IgD-negative memory B cell (primary cell): ENCODE measurements around the gene TNFRSF18. TPM values are rescaled to one million over a fixed set of nuclear protein-coding genes. Genes with fewer than 3 reads are reported as not detected.

ENCODE experiments used
- H3K27ac Mint-ChIP-seq, 3 donors: one replicate each; pipeline ENCODE4 v1.8.0; 2020 to 2022; ENCODE audit warnings: mild to moderate bottlenecking in 3 of 3, mixed read lengths in 3 of 3, moderate library complexity in 1 of 3
- H3K27me3 Mint-ChIP-seq: one replicate; pipeline ENCODE4 v1.8.0; 2021; ENCODE audit warnings: mixed read lengths
- H3K36me3 Mint-ChIP-seq: one replicate; pipeline ENCODE4 v1.8.0; 2020; ENCODE audit warnings: mild to moderate bottlenecking, mixed read lengths
- H3K4me1 Mint-ChIP-seq, 3 donors: one replicate each; pipeline ENCODE4 v1.8.0; 2020 to 2022; ENCODE audit warnings: mixed read lengths in 3 of 3, mild to moderate bottlenecking in 1 of 3
- H3K4me3 Mint-ChIP-seq, 4 donors: one replicate each; pipeline ENCODE4 v1.8.0; 2020 to 2022; ENCODE audit warnings: mild to moderate bottlenecking in 4 of 4, mixed read lengths in 4 of 4, moderate library complexity in 3 of 4
- H3K9me3 Mint-ChIP-seq, 3 donors: one replicate each; pipeline ENCODE4 v1.8.0; 2020 to 2021; ENCODE audit warnings: mixed read lengths in 3 of 3, mild to moderate bottlenecking in 1 of 3
- polyA plus RNA-seq: library from polyadenylated mRNA; unstranded; fragments of 300-500 nt; fragmentation: Illumina TruSeq; gene quantifications from one replicate; pipeline ENCODE4 v1.2.3, GENCODE V29; 2021

The TNFRSF18 gene
- polyA plus RNA-seq, 1 donor from 2014 or later: 3.5 TPM

GRCh38 chr1:1244192-1244811 is 37.9 kb upstream of the TNFRSF18 start:
- H3K36me3 Mint-ChIP-seq: no peaks in the 10 kb centered on the region
- no peak overlapping the region for H3K4me3 Mint-ChIP-seq
- no peak overlapping the region for H3K27ac Mint-ChIP-seq

GRCh38 chr1:1243807-1244191 is 37.4 kb upstream of the TNFRSF18 start:
- H3K27ac Mint-ChIP-seq: no peak overlapping the region
- H3K36me3 Mint-ChIP-seq: no peaks in the 10 kb centered on the region
- no peak overlapping the region for H3K4me3 Mint-ChIP-seq
- peaks cover 5% of the 10 kb centered on the region for H3K27me3 Mint-ChIP-seq
- H3K4me1 Mint-ChIP-seq: no peaks in the 10 kb centered on the region
- no peaks in the 10 kb centered on the region for H3K9me3 Mint-ChIP-seq

More at GRCh38 chr1:1244192-1244811, 37.9 kb upstream of the TNFRSF18 start:
- H3K4me1 Mint-ChIP-seq: no peaks in the 10 kb centered on the region
- no peaks in the 10 kb centered on the region for H3K9me3 Mint-ChIP-seq
- H3K27me3 Mint-ChIP-seq: peaks cover 4% of the 10 kb centered on the region

GRCh38 chr1:1243266-1243660 is 36.9 kb upstream of the TNFRSF18 start:
- no peaks in the 10 kb centered on the region for H3K9me3 Mint-ChIP-seq
- no peak overlapping the region for H3K4me3 Mint-ChIP-seq
- no peaks in the 10 kb centered on the region for H3K36me3 Mint-ChIP-seq
- H3K4me1 Mint-ChIP-seq: no peaks in the 10 kb centered on the region
- H3K27ac Mint-ChIP-seq: no peak overlapping the region
- peaks cover 5% of the 10 kb centered on the region for H3K27me3 Mint-ChIP-seq

GRCh38 chr1:1242461-1243265 is 36.3 kb upstream of the TNFRSF18 start:
- Mint-ChIP-seq H3K4me3 (no peak overlapping the region), H3K36me3 (no peaks in the 10 kb centered on the region), H3K4me1 (no peaks in the 10 kb centered on the region), H3K9me3 (no peaks in the 10 kb centered on the region), H3K27me3 (peaks cover 8% of the 10 kb centered on the region), H3K27ac (no peak overlapping the region)

- no peaks in the 10 kb centered on the region for H3K4me1 Mint-ChIP-seq
- peaks cover 8% of the 10 kb centered on the region for H3K27me3 Mint-ChIP-seq
- H3K27ac Mint-ChIP-seq: no peak overlapping the region
- H3K9me3 Mint-ChIP-seq: no peaks in the 10 kb centered on the region
- no peaks in the 10 kb centered on the region for H3K36me3 Mint-ChIP-seq
- no peak overlapping the region for H3K4me3 Mint-ChIP-seq
Observed at GRCh38 chr1:1241588-1242219, 35.3 kb upstream of the TNFRSF18 start.

- Mint-ChIP-seq H3K36me3 (no peaks in the 10 kb centered on the region), H3K27me3 (peaks cover 8% of the 10 kb centered on the region), H3K4me3 (no peak overlapping the region), H3K9me3 (no peaks in the 10 kb centered on the region), H3K4me1 (no peaks in the 10 kb centered on the region), H3K27ac (no peak overlapping the region)
Observed at GRCh38 chr1:1240822-1241587, 34.6 kb upstream of the TNFRSF18 start.

GRCh38 chr1:1240348-1240732 is 33.9 kb upstream of the TNFRSF18 start:
- no peaks in the 10 kb centered on the region for H3K4me1 Mint-ChIP-seq
- peaks cover 8% of the 10 kb centered on the region for H3K27me3 Mint-ChIP-seq
- no peaks in the 10 kb centered on the region for H3K9me3 Mint-ChIP-seq
- H3K4me3 Mint-ChIP-seq: no peak overlapping the region
- H3K36me3 Mint-ChIP-seq: no peaks in the 10 kb centered on the region
- H3K27ac Mint-ChIP-seq: no peak overlapping the region

- no peaks in the 10 kb centered on the region for H3K4me1 Mint-ChIP-seq
- no peak overlapping the region for H3K4me3 Mint-ChIP-seq
- H3K36me3 Mint-ChIP-seq: no peaks in the 10 kb centered on the region
- no peaks in the 10 kb centered on the region for H3K9me3 Mint-ChIP-seq
- peaks cover 8% of the 10 kb centered on the region for H3K27me3 Mint-ChIP-seq
- H3K27ac Mint-ChIP-seq: no peak overlapping the region
Observed at GRCh38 chr1:1239614-1240347, 33.4 kb upstream of the TNFRSF18 start.

- peaks cover 0 to under 1% (median 0%) of the 10 kb centered on the region in 3 donors for H3K4me1 Mint-ChIP-seq
- no peaks in the 10 kb centered on the region for H3K36me3 Mint-ChIP-seq
- H3K27me3 Mint-ChIP-seq: peaks cover 8% of the 10 kb centered on the region
- H3K27ac Mint-ChIP-seq: no peak overlapping the region
- no peak overlapping the region for H3K4me3 Mint-ChIP-seq
- no peaks in the 10 kb centered on the region for H3K9me3 Mint-ChIP-seq
Observed at GRCh38 chr1:1239227-1239613, 32.8 kb upstream of the TNFRSF18 start.

- H3K27me3 Mint-ChIP-seq: peaks cover 8% of the 10 kb centered on the region
- no peaks in the 10 kb centered on the region for H3K36me3 Mint-ChIP-seq
- no peak overlapping the region for H3K27ac Mint-ChIP-seq
- H3K4me3 Mint-ChIP-seq: no peak overlapping the region
- H3K4me1 Mint-ChIP-seq: peaks cover 0 to 4% (median 4%) of the 10 kb centered on the region in 3 donors
- no peaks in the 10 kb centered on the region for H3K9me3 Mint-ChIP-seq
Observed at GRCh38 chr1:1238702-1239178, 32.3 kb upstream of the TNFRSF18 start.

GRCh38 chr1:1237874-1238701 is 31.7 kb upstream of the TNFRSF18 start:
- no peaks in the 10 kb centered on the region for H3K9me3 Mint-ChIP-seq
- H3K4me1 Mint-ChIP-seq: peaks cover 0 to 8% (median 8%) of the 10 kb centered on the region in 3 donors
- H3K4me3 Mint-ChIP-seq: no peak overlapping the region
- H3K27me3 Mint-ChIP-seq: peaks cover 8% of the 10 kb centered on the region
- H3K36me3 Mint-ChIP-seq: no peaks in the 10 kb centered on the region
- H3K27ac Mint-ChIP-seq: no peak overlapping the region

- Mint-ChIP-seq H3K4me3 (peak overlapping the region in 1 of 4 donors; percentile 75), H3K27me3 (peaks cover 8% of the 10 kb centered on the region), H3K27ac (no peak overlapping the region), H3K9me3 (no peaks in the 10 kb centered on the region), H3K36me3 (no peaks in the 10 kb centered on the region), H3K4me1 (peaks cover 0 to 8% (median 8%) of the 10 kb centered on the region in 3 donors)
Observed at GRCh38 chr1:1236945-1237873, 30.8 kb upstream of the TNFRSF18 start.
